WTC11 (cell line): ENCODE results near the gene TBC1D1. TPM values are rescaled to one million over a fixed set of nuclear protein-coding genes. Genes with fewer than 3 reads are reported as not detected.

Experiments used
- ATAC-seq: fragments of 200-7000 bp; cut with Tn5 transposase; 2 replicates; pipeline ENCODE4 v1.10.0; 2021; ENCODE audit warnings: mild to moderate bottlenecking, moderate library complexity
- CTCF ChIA-PET: fragments of 300-600 bp; sonication (Branson Sonifier 250); formaldehyde crosslinking; loops from one replicate; lab custom pipeline; 2021; ENCODE audit warnings: antibody characterized with exemption; lab: Charles Lee
- POLR2A ChIA-PET: fragments of 350-600 bp; sonication (Branson Sonifier 250); formaldehyde crosslinking; loops from one replicate; lab custom pipeline; 2021; ENCODE audit warnings: antibody characterized with exemption; lab: Charles Lee
- DNase-seq: peaks from one replicate; pipeline ENCODE4 v3.0.0; 2021; ENCODE audit warnings: low spot score
- H3K27ac Mint-ChIP-seq: 2 replicates; pipeline ENCODE4 v1.8.0; 2021; ENCODE audit warnings: mixed read lengths
- H3K27me3 Mint-ChIP-seq: 2 replicates; pipeline ENCODE4 v1.8.0; 2021; ENCODE audit warnings: low read depth, mild to moderate bottlenecking, moderate library complexity, mixed read lengths
- H3K36me3 Mint-ChIP-seq: 2 replicates; pipeline ENCODE4 v1.8.0; 2021; ENCODE audit warnings: mixed read lengths
- H3K4me1 Mint-ChIP-seq: 2 replicates; pipeline ENCODE4 v1.8.0; 2022; ENCODE audit warnings: mixed read lengths
- H3K4me3 Mint-ChIP-seq: 2 replicates; pipeline ENCODE4 v1.8.0; 2021; ENCODE audit warnings: mild to moderate bottlenecking, moderate library complexity, mixed read lengths
- H3K9me3 Mint-ChIP-seq: 2 replicates; pipeline ENCODE4 v1.8.0; 2021; ENCODE audit warnings: mixed read lengths
- CREB1 ChIP-seq: sonication (generic); formaldehyde crosslinking; IDR thresholded peaks from 2 replicates; pipeline ENCODE4 v1.8.0; 2023; ENCODE audit warnings: mild to moderate bottlenecking, missing genetic modification reagents
- GABPB1 ChIP-seq: sonication (generic); formaldehyde crosslinking; IDR thresholded peaks from 2 replicates; pipeline ENCODE4 v1.8.1; 2023; ENCODE audit warnings: mild to moderate bottlenecking, missing genetic modification reagents
- KAT7 ChIP-seq: sonication (generic); formaldehyde crosslinking; IDR thresholded peaks from 2 replicates; pipeline ENCODE4 v1.8.1; 2023; ENCODE audit warnings: missing genetic modification reagents, mild to moderate bottlenecking, borderline replicate concordance
- NR1H2 ChIP-seq: sonication (generic); formaldehyde crosslinking; IDR thresholded peaks from 2 replicates; pipeline ENCODE4 v1.9.0; 2021; ENCODE audit warnings: mild to moderate bottlenecking, moderate library complexity, missing genetic modification reagents
- RELA ChIP-seq: sonication (generic); formaldehyde crosslinking; IDR thresholded peaks from 2 replicates; pipeline ENCODE4 v1.8.1; 2022; ENCODE audit warnings: missing genetic modification reagents, mild to moderate bottlenecking, borderline replicate concordance
- SOX15 ChIP-seq: fragments of 250-450 bp; sonication (Bioruptor Pico); IDR thresholded peaks from 2 replicates; pipeline ENCODE4 v1.9.0; 2021; ENCODE audit warnings: mild to moderate bottlenecking
- TEAD4 ChIP-seq: sonication (generic); formaldehyde crosslinking; IDR thresholded peaks from 2 replicates; pipeline ENCODE4 v1.8.0; 2022; ENCODE audit warnings: mild to moderate bottlenecking, missing genetic modification reagents
- ZBTB21 ChIP-seq: sonication (generic); formaldehyde crosslinking; IDR thresholded peaks from 2 replicates; pipeline ENCODE4 v1.8.1; 2023; ENCODE audit warnings: mild to moderate bottlenecking, missing genetic modification reagents, borderline replicate concordance
- ZNF219 ChIP-seq: sonication (generic); formaldehyde crosslinking; IDR thresholded peaks from 2 replicates; pipeline ENCODE4 v1.8.0; 2023; ENCODE audit warnings: missing genetic modification reagents, mild to moderate bottlenecking, borderline replicate concordance
- ZNF317 ChIP-seq: sonication (generic); formaldehyde crosslinking; IDR thresholded peaks from 2 replicates; pipeline ENCODE4 v1.8.1; 2023; ENCODE audit warnings: low read depth, mild to moderate bottlenecking, moderate library complexity, missing genetic modification reagents, borderline replicate concordance
- ZNF423 ChIP-seq: fragments of 250-450 bp; sonication (Bioruptor Pico); IDR thresholded peaks from 2 replicates; pipeline ENCODE4 v2.1.2; 2022; ENCODE audit warnings: mild to moderate bottlenecking, moderate library complexity
- total RNA-seq: library from RNA; stranded (reverse); gene quantifications from 3 replicates; pipeline ENCODE4 v1.2.3, GENCODE V29; 2021
- TF ChIP-seq, protein P1 (sequence below): fragments of 200-600 bp; IDR thresholded peaks from 2 replicates; pipeline ENCODE4 v1.8.0; 2022; ENCODE audit warnings: antibody characterized with exemption
- TF ChIP-seq, protein P2 (sequence below): sonication (generic); formaldehyde crosslinking; IDR thresholded peaks from 2 replicates; pipeline ENCODE4 v1.8.1; 2022; ENCODE audit warnings: mild to moderate bottlenecking, missing genetic modification reagents, moderate library complexity, borderline replicate concordance
- TF ChIP-seq, protein P3 (sequence below): fragments of 250-450 bp; sonication (Bioruptor Pico); IDR thresholded peaks from 2 replicates; pipeline ENCODE4 v1.9.0; 2021; ENCODE audit warnings: mild to moderate bottlenecking
- TF ChIP-seq, protein P4 (sequence below): sonication (generic); formaldehyde crosslinking; IDR thresholded peaks from 2 replicates; pipeline ENCODE4 v1.8.0; 2023; ENCODE audit warnings: mild to moderate bottlenecking, missing genetic modification reagents
- TF ChIP-seq, protein P5 (sequence below): sonication (generic); formaldehyde crosslinking; IDR thresholded peaks from 2 replicates; pipeline ENCODE4 v1.8.0; 2022; ENCODE audit warnings: missing genetic modification reagents
- TF ChIP-seq, protein P6 (sequence below): sonication (generic); formaldehyde crosslinking; IDR thresholded peaks from 2 replicates; pipeline ENCODE4 v1.8.1; 2022; ENCODE audit warnings: mild to moderate bottlenecking, moderate library complexity, missing genetic modification reagents

The TBC1D1 gene
- total RNA-seq, 1 experiment from 2014 or later, result 134 TPM

DNA sequence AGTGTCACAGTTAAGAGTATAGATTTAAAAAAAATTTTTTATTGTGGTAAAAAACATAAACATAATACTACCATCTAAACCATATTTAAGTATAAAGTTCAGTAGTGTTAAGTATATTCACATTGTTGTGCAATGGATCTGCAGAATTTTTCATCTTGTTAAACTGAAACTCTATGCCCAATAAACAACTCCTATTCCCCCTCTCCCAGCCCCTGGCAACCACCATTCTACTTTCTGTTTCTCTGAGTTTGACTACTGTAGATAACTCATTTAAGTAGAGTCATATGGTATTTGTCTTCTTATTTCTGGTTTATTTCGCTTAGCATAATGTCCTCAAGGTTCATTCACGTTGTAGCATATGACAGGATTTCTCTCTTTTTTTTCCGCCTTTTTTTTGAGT is 181.7 kb downstream of the TBC1D1 start (continued):
- TF ChIP-seq, protein P1, sequence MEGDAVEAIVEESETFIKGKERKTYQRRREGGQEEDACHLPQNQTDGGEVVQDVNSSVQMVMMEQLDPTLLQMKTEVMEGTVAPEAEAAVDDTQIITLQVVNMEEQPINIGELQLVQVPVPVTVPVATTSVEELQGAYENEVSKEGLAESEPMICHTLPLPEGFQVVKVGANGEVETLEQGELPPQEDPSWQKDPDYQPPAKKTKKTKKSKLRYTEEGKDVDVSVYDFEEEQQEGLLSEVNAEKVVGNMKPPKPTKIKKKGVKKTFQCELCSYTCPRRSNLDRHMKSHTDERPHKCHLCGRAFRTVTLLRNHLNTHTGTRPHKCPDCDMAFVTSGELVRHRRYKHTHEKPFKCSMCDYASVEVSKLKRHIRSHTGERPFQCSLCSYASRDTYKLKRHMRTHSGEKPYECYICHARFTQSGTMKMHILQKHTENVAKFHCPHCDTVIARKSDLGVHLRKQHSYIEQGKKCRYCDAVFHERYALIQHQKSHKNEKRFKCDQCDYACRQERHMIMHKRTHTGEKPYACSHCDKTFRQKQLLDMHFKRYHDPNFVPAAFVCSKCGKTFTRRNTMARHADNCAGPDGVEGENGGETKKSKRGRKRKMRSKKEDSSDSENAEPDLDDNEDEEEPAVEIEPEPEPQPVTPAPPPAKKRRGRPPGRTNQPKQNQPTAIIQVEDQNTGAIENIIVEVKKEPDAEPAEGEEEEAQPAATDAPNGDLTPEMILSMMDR, result no peak
- TF ChIP-seq RELA (CRISPR knock-in tag), result no peak

DNA sequence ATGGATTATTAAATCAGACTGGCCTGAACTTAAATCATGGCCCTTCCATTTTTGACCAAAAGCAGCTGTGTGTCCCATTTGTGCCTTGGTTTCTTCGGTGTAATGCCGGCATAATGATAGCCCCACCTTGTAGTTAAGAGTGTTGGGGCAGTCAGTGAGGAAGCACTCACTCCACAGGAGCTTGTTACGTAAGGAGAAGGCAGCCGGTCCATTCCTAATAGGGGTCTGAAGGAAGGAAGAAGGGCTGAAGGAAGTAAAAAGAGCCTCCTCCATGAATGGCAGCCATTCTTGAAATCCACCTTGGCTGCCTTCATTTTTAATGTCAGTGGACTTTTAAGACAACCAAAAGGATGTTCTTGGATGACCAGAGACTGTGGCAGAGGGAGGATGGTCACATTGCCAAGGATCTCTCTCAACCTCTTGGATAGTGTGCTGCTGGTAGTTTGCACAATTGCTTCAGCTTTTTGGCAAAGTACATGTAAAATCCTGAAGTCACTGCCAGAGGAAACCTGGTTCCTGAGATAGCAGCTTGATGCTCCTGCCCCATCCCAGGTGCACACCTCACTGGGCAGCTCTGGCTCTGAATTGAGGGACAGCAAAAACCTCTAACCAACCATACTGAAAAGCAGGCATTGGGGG is 182.8 kb downstream of the TBC1D1 start:
- Mint-ChIP-seq H3K9me3 (no peaks in the 10 kb centered on the region), H3K4me3 (no peak overlapping the region), H3K27me3 (no peaks in the 10 kb centered on the region), H3K36me3 (peaks cover 15% of the 10 kb centered on the region), H3K27ac (peak overlapping the region; percentile 64; the same call in 1 of the 2 replicates), H3K4me1 (peaks cover 23% of the 10 kb centered on the region)
- TF ChIP-seq KAT7 (CRISPR knock-in tag), result no peak
- TF ChIP-seq, protein P2, sequence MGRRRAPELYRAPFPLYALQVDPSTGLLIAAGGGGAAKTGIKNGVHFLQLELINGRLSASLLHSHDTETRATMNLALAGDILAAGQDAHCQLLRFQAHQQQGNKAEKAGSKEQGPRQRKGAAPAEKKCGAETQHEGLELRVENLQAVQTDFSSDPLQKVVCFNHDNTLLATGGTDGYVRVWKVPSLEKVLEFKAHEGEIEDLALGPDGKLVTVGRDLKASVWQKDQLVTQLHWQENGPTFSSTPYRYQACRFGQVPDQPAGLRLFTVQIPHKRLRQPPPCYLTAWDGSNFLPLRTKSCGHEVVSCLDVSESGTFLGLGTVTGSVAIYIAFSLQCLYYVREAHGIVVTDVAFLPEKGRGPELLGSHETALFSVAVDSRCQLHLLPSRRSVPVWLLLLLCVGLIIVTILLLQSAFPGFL (CRISPR knock-in tag), result no peak
- no peak for TF ChIP-seq ZNF423 (CRISPR knock-in tag)
- no peak for TF ChIP-seq GABPB1 (CRISPR knock-in tag)
- TF ChIP-seq ZBTB21 (CRISPR knock-in tag), result no peak
- TF ChIP-seq ZNF317, result no peak
- TF ChIP-seq, protein P3, sequence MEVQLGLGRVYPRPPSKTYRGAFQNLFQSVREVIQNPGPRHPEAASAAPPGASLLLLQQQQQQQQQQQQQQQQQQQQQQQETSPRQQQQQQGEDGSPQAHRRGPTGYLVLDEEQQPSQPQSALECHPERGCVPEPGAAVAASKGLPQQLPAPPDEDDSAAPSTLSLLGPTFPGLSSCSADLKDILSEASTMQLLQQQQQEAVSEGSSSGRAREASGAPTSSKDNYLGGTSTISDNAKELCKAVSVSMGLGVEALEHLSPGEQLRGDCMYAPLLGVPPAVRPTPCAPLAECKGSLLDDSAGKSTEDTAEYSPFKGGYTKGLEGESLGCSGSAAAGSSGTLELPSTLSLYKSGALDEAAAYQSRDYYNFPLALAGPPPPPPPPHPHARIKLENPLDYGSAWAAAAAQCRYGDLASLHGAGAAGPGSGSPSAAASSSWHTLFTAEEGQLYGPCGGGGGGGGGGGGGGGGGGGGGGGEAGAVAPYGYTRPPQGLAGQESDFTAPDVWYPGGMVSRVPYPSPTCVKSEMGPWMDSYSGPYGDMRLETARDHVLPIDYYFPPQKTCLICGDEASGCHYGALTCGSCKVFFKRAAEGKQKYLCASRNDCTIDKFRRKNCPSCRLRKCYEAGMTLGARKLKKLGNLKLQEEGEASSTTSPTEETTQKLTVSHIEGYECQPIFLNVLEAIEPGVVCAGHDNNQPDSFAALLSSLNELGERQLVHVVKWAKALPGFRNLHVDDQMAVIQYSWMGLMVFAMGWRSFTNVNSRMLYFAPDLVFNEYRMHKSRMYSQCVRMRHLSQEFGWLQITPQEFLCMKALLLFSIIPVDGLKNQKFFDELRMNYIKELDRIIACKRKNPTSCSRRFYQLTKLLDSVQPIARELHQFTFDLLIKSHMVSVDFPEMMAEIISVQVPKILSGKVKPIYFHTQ (CRISPR knock-in tag), result no peak
- no peak for TF ChIP-seq TEAD4
- TF ChIP-seq, protein P4, sequence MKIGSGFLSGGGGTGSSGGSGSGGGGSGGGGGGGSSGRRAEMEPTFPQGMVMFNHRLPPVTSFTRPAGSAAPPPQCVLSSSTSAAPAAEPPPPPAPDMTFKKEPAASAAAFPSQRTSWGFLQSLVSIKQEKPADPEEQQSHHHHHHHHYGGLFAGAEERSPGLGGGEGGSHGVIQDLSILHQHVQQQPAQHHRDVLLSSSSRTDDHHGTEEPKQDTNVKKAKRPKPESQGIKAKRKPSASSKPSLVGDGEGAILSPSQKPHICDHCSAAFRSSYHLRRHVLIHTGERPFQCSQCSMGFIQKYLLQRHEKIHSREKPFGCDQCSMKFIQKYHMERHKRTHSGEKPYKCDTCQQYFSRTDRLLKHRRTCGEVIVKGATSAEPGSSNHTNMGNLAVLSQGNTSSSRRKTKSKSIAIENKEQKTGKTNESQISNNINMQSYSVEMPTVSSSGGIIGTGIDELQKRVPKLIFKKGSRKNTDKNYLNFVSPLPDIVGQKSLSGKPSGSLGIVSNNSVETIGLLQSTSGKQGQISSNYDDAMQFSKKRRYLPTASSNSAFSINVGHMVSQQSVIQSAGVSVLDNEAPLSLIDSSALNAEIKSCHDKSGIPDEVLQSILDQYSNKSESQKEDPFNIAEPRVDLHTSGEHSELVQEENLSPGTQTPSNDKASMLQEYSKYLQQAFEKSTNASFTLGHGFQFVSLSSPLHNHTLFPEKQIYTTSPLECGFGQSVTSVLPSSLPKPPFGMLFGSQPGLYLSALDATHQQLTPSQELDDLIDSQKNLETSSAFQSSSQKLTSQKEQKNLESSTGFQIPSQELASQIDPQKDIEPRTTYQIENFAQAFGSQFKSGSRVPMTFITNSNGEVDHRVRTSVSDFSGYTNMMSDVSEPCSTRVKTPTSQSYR (CRISPR knock-in tag), result no peak
- TF ChIP-seq NR1H2 (CRISPR knock-in tag), result no peak
- no peak for TF ChIP-seq SOX15 (CRISPR knock-in tag)
- TF ChIP-seq, protein P5, sequence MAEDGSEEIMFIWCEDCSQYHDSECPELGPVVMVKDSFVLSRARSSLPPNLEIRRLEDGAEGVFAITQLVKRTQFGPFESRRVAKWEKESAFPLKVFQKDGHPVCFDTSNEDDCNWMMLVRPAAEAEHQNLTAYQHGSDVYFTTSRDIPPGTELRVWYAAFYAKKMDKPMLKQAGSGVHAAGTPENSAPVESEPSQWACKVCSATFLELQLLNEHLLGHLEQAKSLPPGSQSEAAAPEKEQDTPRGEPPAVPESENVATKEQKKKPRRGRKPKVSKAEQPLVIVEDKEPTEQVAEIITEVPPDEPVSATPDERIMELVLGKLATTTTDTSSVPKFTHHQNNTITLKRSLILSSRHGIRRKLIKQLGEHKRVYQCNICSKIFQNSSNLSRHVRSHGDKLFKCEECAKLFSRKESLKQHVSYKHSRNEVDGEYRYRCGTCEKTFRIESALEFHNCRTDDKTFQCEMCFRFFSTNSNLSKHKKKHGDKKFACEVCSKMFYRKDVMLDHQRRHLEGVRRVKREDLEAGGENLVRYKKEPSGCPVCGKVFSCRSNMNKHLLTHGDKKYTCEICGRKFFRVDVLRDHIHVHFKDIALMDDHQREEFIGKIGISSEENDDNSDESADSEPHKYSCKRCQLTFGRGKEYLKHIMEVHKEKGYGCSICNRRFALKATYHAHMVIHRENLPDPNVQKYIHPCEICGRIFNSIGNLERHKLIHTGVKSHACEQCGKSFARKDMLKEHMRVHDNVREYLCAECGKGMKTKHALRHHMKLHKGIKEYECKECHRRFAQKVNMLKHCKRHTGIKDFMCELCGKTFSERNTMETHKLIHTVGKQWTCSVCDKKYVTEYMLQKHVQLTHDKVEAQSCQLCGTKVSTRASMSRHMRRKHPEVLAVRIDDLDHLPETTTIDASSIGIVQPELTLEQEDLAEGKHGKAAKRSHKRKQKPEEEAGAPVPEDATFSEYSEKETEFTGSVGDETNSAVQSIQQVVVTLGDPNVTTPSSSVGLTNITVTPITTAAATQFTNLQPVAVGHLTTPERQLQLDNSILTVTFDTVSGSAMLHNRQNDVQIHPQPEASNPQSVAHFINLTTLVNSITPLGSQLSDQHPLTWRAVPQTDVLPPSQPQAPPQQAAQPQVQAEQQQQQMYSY, result no peak
- TF ChIP-seq, protein P6, sequence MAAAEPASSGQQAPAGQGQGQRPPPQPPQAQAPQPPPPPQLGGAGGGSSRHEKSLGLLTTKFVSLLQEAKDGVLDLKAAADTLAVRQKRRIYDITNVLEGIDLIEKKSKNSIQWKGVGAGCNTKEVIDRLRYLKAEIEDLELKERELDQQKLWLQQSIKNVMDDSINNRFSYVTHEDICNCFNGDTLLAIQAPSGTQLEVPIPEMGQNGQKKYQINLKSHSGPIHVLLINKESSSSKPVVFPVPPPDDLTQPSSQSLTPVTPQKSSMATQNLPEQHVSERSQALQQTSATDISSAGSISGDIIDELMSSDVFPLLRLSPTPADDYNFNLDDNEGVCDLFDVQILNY (CRISPR knock-in tag), result no peak
- no peak for TF ChIP-seq ZNF219 (CRISPR knock-in tag)
- no peak for TF ChIP-seq CREB1
- DNase-seq (no peak), ATAC-seq (no peak)
- ChIA-PET CTCF (no interaction called here), POLR2A (no interaction called here)
